GM12872 (cell line): ENCODE results near the gene LYST.

ENCODE experiments used
- TF ChIP-seq, protein P1 (sequence below): IDR thresholded peaks from 3 replicates; pipeline ENCODE4 v1.5.1; 2011; ENCODE audit warnings: low read depth, mild to moderate bottlenecking, low read length, moderate library complexity; ENCODE audit not compliant: insufficient read depth

The LYST gene

DNA sequence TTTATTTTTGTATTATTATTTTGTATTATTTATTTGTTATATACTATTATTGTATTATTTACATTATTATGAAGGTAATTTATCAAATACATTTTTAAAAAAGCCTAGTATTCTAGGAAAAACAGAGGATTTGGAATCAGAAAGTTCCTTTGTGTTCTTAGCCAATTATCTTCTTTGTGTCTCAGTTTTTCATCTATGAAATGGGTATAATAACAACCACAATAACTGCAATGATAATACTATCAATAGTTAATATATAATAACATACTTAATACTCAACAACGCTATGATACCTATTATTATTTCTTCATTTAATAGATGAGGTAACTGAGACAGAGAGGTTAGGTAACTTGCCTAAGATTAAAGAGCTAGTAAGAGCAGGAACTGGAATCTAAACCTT lies 136.7 kb downstream of the LYST start:
- TF ChIP-seq, protein P1, sequence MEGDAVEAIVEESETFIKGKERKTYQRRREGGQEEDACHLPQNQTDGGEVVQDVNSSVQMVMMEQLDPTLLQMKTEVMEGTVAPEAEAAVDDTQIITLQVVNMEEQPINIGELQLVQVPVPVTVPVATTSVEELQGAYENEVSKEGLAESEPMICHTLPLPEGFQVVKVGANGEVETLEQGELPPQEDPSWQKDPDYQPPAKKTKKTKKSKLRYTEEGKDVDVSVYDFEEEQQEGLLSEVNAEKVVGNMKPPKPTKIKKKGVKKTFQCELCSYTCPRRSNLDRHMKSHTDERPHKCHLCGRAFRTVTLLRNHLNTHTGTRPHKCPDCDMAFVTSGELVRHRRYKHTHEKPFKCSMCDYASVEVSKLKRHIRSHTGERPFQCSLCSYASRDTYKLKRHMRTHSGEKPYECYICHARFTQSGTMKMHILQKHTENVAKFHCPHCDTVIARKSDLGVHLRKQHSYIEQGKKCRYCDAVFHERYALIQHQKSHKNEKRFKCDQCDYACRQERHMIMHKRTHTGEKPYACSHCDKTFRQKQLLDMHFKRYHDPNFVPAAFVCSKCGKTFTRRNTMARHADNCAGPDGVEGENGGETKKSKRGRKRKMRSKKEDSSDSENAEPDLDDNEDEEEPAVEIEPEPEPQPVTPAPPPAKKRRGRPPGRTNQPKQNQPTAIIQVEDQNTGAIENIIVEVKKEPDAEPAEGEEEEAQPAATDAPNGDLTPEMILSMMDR: no peak

DNA sequence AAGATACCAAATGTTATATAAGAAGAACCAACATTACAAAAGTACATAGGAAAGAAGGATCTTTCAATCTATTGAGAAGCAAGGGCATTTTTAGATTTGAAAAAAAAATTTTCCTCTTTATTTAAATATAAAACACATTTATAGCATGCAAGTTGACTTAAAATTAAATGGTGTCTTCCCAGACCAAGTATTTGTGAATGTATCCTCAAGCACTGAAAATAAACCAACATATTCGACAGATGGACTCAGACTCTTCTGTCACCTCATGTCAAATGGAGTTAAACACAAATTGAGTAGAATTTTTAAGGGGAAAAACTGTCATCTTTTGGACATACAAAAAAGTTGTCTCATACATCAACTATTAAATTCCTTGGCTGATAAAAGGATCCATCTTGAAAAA lies 140.1 kb downstream of the LYST start:
- TF ChIP-seq, protein P1: no peak

DNA sequence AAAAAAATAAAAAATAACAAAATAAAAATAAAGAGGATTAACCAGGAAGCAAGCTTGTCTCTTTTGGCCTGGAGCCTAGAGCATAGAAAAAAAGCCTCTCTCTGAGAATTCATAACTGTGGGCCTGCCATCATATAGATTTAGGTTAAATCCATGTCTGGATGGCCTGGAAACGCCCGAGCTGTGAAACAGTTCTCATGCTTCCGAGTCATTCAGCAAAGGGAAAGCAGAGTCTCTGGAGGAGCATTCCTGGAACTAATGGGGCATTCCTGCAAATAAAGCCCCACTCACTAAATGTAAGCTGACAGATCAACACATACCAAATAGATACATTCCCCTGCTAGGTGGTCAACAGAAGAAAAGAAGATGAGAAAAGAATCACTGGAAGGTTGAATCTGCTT lies 141.3 kb downstream of the LYST start:
- TF ChIP-seq, protein P1: no peak

DNA sequence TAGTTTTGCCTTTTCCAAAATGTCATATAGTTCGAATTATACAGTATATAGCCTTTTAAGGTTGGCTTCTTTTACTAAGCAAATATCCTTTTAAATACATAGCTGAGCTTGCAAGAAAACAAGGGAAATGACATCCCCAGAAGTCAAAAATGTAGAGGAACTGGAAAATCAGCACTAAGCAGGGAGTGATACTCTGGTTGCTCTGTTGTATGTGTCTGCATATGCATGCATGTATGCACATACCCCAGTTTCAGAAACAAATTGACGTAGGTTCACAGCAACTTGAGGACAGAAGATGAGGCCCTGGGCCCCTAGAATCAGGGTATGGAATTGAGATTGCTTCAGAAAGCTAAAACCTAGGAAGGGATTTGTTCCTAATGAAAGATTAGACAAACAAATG lies 142.0 kb downstream of the LYST start:
- TF ChIP-seq, protein P1: no peak

DNA sequence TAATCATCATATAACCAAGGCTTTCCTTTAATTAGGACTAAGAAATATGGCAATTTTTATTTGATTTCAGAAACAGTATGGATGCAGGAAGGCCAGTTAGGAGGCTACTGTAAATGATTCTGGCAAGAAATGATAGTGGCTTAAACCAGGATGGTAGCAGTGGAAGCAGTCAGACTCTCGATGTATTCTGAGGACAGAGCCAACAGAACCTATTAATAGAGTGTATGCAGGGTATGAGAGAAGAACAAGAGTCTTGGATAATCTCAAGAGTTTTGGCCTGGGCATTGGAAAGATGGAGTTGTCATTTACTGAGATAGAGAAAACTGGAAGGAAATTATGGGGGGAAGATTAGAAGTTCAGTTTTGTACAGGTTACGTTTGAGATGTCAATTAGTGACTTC lies 143.8 kb downstream of the LYST start:
- TF ChIP-seq, protein P1: no peak

DNA sequence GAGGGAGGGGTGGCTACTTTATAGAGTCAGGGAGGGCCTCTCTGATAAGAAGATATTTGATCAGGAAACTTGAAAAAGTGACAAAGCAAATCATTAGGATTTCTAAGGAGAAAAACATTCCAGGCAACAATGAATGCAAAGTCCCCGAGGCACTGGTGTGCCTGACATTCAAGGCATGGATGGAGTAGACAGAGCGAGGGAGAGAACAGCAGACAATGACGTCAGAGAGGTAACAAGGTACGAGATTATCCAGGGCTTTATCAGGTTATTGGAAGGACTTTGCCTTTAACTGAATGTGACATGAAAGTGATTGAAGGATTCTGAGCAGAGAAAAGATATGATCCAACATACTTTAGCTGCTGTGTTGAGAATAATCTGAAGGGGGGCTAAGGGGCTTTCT lies 144.7 kb downstream of the LYST start:
- TF ChIP-seq, protein P1: no peak

DNA sequence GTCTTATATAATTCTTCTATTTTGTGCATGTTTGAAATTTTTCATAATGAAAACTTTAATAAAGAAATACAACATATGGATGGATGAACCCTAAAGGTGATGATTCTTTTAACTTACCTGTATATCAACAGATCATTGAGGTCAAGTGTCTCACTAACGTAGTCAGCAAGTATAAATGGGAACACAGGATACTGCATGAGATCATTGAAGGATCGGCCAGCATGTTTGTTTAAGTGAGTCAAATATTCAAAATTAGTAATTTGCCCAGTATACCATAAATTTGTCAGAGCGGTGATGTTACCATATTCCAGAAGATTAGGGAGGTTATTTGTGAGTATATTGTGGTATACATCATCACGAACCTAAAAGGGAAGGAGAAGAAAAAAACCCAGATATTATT lies 146.2 kb downstream of the LYST start:
- TF ChIP-seq, protein P1: no peak
